Activated CD4-positive, alpha-beta T cell treated with anti-CD3 and anti-CD28 coated beads for 36 hours (primary cell): ENCODE results near the gene CALD1. TPM values are rescaled to one million over a fixed set of nuclear protein-coding genes. Genes with fewer than 3 reads are reported as not detected.
"Not testable (repeated sequence)": the region's sequence is repeated elsewhere in the genome, so short reads cannot be mapped to it uniquely, and the experiment has no call there.

Experiments used
- ATAC-seq: fragments of 200-7000 bp; cut with Tn5 transposase; one replicate; pipeline ENCODE4 v1.10.0; 2021; ENCODE audit warnings: mild to moderate bottlenecking, moderate library complexity
- CTCF ChIA-PET: fragments of 350-600 bp; sonication (Branson Sonifier 250); formaldehyde crosslinking; loops from one replicate; lab custom pipeline; 2021; ENCODE audit warnings: antibody characterized with exemption; lab: Charles Lee
- POLR2A ChIA-PET: fragments of 350-600 bp; sonication (Branson Sonifier 250); formaldehyde crosslinking; loops from one replicate; lab custom pipeline; 2021; ENCODE audit warnings: antibody characterized with exemption, inconsistent platforms; lab: Charles Lee
- DNase-seq: peaks from one replicate; pipeline ENCODE4 v3.0.0-alpha.2; 2020
- H3K27ac Mint-ChIP-seq: one replicate; pipeline ENCODE4 v1.8.0; 2021; ENCODE audit warnings: mixed read lengths
- H3K27me3 Mint-ChIP-seq: one replicate; pipeline ENCODE4 v1.8.0; 2021; ENCODE audit warnings: mixed read lengths
- H3K36me3 Mint-ChIP-seq: one replicate; pipeline ENCODE4 v1.8.0; 2021; ENCODE audit warnings: low read depth, mixed read lengths
- H3K4me1 Mint-ChIP-seq: one replicate; pipeline ENCODE4 v1.8.0; 2021; ENCODE audit warnings: mixed read lengths
- H3K4me3 Mint-ChIP-seq: one replicate; pipeline ENCODE4 v1.8.0; 2021; ENCODE audit warnings: mild to moderate bottlenecking, moderate library complexity, mixed read lengths
- H3K9me3 Mint-ChIP-seq: one replicate; pipeline ENCODE4 v1.8.0; 2021; ENCODE audit warnings: low read depth, mixed read lengths
- intact Hi-C, 2 experiments: fragments of 100-400 bp; cut with DNase I in 1 of 2; cut with micrococcal nuclease in 1 of 2; formaldehyde crosslinking; loops; one replicate each; pipeline versions ENCODE4 v1.14.2 to v1.15.1; 2022 to 2024; cut with DNase I, micrococcal nuclease
- total RNA-seq, 2 experiments: library from RNA; stranded (reverse); gene quantifications; one replicate each; pipeline ENCODE4 v1.2.3, GENCODE V29; 2021

CALD1 gene
- total RNA-seq, 2 experiments from 2014 or later: 8.5 to 8.7 TPM

DNA sequence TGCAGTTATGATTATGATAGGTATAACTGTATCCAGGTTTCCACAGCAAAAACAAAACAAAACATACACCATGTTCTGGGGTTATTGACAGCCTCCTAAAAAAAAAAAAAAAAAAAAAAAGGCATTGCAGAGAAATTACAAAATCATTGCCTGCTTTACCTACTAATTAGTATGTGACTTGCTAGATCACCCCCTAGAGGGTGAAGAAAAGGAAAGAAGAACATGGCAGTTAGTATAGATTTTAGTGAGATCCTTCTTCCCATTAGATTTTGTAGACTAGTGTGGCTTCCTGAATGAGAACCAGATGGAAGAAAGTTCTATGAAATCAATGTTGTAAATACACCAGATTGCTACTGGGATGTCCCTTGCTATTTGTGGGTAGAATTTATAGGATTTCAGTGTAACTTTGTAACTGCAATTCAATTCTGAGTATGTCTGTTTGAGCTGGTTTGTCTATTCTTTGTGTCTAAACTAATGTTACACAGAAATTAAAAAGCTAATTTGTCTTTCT lies 182.9 kb downstream of the CALD1 start:
- Mint-ChIP-seq H3K4me3 (no peak overlapping the region), H3K27me3 (peaks cover 10% of the 10 kb centered on the region), H3K9me3 (no peaks in the 10 kb centered on the region), H3K27ac (no peak overlapping the region), H3K4me1 (peaks cover 1% of the 10 kb centered on the region), H3K36me3 (no peaks in the 10 kb centered on the region)
- ATAC-seq: no peak
- DNase-seq: no peak
- ChIA-PET CTCF (interaction anchor here (1.9 kb wide), 1 partner anchor 11 kb away, joined by 4 read pairs; no protein-coding TSS in a partner anchor), POLR2A (no interaction called here)
- intact Hi-C loops: no loop called here

DNA sequence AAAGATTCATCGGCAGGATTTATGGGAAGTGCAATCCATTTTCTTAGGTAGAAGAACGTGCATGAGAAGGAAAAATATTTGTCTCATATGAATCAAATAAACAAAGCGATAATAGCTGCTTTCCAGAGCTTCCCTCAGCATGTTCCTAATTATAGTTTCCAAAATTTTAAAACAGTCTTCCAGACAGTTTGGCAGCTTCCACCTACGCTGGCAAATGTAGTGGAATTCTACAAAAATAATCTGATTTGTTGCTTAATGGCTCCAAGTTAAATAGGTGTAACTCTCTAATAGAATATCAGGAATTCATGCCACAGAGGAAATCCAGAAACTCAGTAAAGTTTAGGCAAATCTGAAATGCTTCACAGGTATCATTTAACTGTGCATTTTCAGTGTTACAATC lies 183.6 kb downstream of the CALD1 start:
- ATAC-seq (no peak), DNase-seq (no peak)
- Mint-ChIP-seq H3K9me3 (no peaks in the 10 kb centered on the region), H3K27me3 (peaks cover 10% of the 10 kb centered on the region), H3K4me3 (no peak overlapping the region), H3K27ac (no peak overlapping the region), H3K4me1 (peaks cover 4% of the 10 kb centered on the region), H3K36me3 (no peaks in the 10 kb centered on the region)
- intact Hi-C loops: no loop called here
- CTCF ChIA-PET: interaction anchor here (0.6 to 1.9 kb wide), 2 partner anchors 12 to 199 kb away, joined by 4 read pairs; no protein-coding TSS in a partner anchor
- POLR2A ChIA-PET: interaction anchor here (0.6 kb wide), 1 partner anchor 21 kb away, joined by 3 read pairs; no protein-coding TSS in a partner anchor

DNA sequence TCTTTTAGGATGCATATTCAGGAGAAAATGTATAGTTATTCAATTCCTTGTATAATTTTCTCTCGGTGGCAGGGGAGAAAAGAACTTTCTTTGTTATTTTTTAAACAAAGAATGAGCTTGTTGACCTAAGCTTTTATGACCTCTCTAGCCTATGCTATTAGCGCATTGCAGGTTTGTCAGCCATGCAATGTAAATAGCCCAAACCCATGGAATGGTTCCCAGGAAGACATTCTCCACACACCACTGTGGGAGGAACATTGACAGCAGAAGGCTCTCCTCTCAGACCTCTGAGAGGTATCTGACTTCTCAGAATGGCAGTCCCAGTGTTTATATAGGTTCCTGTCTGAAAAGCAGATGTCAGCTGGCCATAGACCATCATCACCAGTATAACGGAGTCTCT lies 187.3 kb downstream of the CALD1 start:
- H3K27ac Mint-ChIP-seq: no peak overlapping the region
- no peaks in the 10 kb centered on the region for H3K36me3 Mint-ChIP-seq
- ChIA-PET POLR2A (no interaction called here), CTCF (no interaction called here)
- intact Hi-C loops: no loop called here
- peaks cover 4% of the 10 kb centered on the region for H3K4me1 Mint-ChIP-seq
- ATAC-seq (no peak), DNase-seq (no peak)
- H3K27me3 Mint-ChIP-seq: peaks cover 10% of the 10 kb centered on the region
- no peaks in the 10 kb centered on the region for H3K9me3 Mint-ChIP-seq
- no peak overlapping the region for H3K4me3 Mint-ChIP-seq

DNA sequence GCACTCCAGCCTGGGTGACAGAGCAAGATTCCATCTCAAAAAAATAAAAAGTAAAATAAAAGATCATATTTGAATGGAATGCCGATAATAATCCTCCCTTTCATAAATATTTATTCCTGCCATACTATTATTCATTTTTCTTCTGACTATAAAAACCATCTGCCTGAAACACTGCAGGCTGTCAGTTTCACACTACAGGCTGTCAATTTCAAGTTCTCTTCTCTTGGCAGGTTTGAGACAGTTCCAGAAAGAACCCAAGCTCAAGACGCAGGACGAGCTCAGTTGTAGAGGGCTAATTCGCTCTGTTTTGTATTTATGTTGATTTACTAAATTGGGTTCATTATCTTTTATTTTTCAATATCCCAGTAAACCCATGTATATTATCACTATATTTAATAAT lies 188.7 kb downstream of the CALD1 start:
- Mint-ChIP-seq H3K36me3 (no peaks in the 10 kb centered on the region), H3K4me3 (no peak overlapping the region), H3K27me3 (peaks cover 10% of the 10 kb centered on the region), H3K9me3 (no peaks in the 10 kb centered on the region), H3K27ac (no peak overlapping the region), H3K4me1 (peaks cover 4% of the 10 kb centered on the region)
- DNase-seq: no peak
- CTCF ChIA-PET: interaction anchor here (1.1 kb wide), 1 partner anchor 18 kb away, joined by 6 read pairs; the partner anchor contains the start of gene AGBL3
- intact Hi-C loops: no loop called here
- no peak for ATAC-seq
- POLR2A ChIA-PET: no interaction called here

DNA sequence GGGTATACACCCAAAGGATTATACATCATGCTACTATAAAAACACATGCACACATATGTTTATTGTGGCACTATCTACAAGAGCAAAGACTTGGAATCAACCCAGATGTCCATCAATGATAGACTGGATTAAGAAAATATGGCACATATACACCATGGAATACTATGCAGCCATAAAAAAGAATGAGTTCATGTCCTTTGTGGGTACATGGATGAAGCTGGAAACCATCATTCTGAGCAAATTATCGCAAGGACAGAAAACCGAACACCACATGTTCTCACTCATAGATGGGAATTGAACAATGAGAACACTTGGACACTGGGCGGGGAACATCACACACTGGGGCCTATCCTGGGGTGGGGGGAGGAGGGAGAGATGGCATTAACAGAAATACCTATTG lies 202.2 kb downstream of the CALD1 start:
- ATAC-seq, intact Hi-C loops, H3K9me3 Mint-ChIP-seq, H3K27ac Mint-ChIP-seq, H3K27me3 Mint-ChIP-seq, DNase-seq, H3K4me3 Mint-ChIP-seq, CTCF ChIA-PET, H3K36me3 Mint-ChIP-seq, POLR2A ChIA-PET: not testable (repeated sequence)
- H3K4me1 Mint-ChIP-seq: peaks cover 10% of the 10 kb centered on the region

DNA sequence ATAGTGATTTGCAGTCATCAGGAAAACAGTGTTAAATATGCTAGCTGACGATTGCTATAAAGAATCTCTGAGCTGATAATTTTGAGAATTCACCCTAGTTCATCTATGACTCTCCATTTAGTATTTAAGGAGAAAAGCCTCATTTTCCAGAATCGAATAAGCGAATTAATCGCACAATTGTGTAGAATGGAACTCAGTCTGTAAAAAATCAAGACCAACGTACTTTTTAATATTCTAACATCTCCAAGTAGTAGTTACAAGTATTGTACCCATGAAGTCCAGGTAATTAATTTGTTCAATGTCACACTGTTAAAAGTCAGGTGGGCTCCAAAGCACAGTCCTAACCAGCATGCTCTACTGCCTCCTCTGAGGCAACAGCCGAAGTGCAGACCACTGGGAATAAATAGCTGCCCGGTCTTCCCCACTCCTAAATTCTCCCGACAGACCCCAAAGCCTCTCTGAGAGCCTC lies 206.5 kb downstream of the CALD1 start:
- ChIA-PET CTCF (interaction anchor here (0.6 to 5.3 kb wide), 19 partner anchors 9 to 554 kb away, joined by 3 to 38 read pairs (median 4); partner anchors contain the start of gene CYREN), POLR2A (no interaction called here)
- H3K27me3 Mint-ChIP-seq: no peaks in the 10 kb centered on the region
- no peaks in the 10 kb centered on the region for H3K9me3 Mint-ChIP-seq
- H3K27ac Mint-ChIP-seq: peak overlapping the region; percentile 95
- DNase-seq (no peak), ATAC-seq (peak; percentile 61)
- peaks cover 10% of the 10 kb centered on the region for H3K36me3 Mint-ChIP-seq
- H3K4me3 Mint-ChIP-seq: peak overlapping the region; percentile 91
- peaks cover 30% of the 10 kb centered on the region for H3K4me1 Mint-ChIP-seq
- intact Hi-C loops: loop anchor here (1.0 to 5.0 kb wide), 9 partner anchors 161 to 669 kb away; partner anchors contain the start of genes BPGM (in 2 of the 2), CYREN (in 2 of the 2), TMEM140 (in 2 of the 2) and WDR91 (in 2 of the 2)

DNA sequence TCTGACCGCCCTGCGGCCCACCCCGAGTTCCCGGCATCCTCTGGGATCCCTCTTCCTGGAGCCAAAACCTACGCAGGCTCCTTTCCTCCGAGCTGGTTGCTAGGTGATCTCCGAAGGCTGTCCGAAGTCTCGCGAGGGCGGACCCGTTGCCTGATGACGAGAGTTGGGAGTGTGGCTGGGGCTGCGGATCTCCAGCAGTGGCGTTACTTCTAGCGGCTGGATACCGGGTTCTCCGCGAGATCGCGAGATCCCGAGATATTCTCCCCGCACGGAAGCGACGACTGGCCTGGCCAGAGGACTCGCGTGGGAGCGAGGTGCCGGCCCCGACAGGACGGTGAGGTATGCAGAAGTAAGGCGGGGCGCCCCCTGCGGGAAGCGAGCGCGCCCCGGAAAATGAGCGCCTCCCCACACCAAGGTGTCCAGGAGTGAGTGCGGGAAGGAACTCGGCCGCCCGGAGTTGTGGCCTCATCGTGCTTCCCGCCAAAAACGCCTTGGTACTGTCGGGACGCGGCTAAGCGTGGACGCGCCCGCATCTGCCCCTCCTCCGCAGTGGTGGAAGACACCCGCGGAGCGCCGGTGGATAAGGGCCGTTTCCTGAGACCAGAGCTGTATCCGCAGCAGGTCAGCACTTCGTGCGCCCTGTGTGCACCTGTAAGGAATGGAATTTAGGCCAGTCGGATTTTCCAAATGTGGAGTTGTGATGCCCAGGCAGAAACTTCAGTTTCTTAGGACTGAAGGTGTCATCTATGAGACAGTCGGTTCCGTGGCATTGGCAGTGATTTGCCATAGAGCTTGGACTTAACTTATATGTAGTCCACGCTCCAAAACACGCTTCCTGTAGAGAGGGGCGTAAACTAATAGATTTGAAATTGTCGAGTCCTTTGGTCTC lies 207.2 kb downstream of the CALD1 start, which contains the start of gene AGBL3:
Gene AGBL3, plus strand, starts transcription at position 146 of the 889 bp plus-strand sequence. CDS start 1,426 bp downstream, outside the sequence.
- H3K36me3 Mint-ChIP-seq: peaks cover 10% of the 10 kb centered on the region
- peaks cover 36% of the 10 kb centered on the region for H3K4me1 Mint-ChIP-seq
- H3K27me3 Mint-ChIP-seq: no peaks in the 10 kb centered on the region
- ChIA-PET POLR2A (interaction anchor here (0.7 to 1.2 kb wide), 3 partner anchors 162 to 184 kb away, joined by 3 read pairs; partner anchors contain the start of genes CYREN and TMEM140), CTCF (interaction anchor here (0.5 to 5.3 kb wide), 23 partner anchors 9 to 962 kb away, joined by 3 to 38 read pairs (median 3); partner anchors contain the start of genes BPGM and CYREN)
- H3K27ac Mint-ChIP-seq: peak within 1 kb of the TSS; percentile 95
- peak within 1 kb of the TSS; percentile 91 for H3K4me3 Mint-ChIP-seq
- ATAC-seq: peak; percentile 97
- intact Hi-C loops: loop anchor here (1.0 to 5.0 kb wide), 9 partner anchors 161 to 670 kb away; partner anchors contain the start of genes BPGM (in 2 of the 2), CYREN (in 2 of the 2), TMEM140 (in 2 of the 2) and WDR91 (in 2 of the 2)
- H3K9me3 Mint-ChIP-seq: no peaks in the 10 kb centered on the region
- DNase-seq: peak; percentile 95

DNA sequence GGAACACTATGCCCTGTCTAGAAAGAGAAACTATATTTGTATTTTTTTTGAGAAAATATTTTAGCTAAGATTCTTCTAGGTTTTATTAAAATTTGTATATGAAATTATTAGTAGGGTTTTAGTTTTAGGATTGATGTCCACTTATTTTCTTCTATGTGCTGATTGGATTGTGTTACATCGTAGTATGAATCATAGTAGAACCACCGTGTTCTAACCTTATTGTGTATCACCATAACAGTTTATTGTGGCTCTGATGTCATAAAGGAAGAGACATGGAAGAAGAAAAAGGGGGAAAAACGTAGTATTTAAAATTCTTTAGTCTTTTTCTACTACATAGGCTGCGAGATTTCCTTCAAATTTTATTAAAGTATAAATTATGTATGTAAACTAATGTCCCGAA lies 208.7 kb downstream of the CALD1 start:
- Mint-ChIP-seq H3K27me3 (no peaks in the 10 kb centered on the region), H3K27ac (no peak overlapping the region), H3K9me3 (no peaks in the 10 kb centered on the region), H3K4me1 (peaks cover 48% of the 10 kb centered on the region), H3K36me3 (peaks cover 14% of the 10 kb centered on the region), H3K4me3 (no peak overlapping the region)
- no peak for ATAC-seq
- intact Hi-C loops: loop anchor here in 1 of 2 experiments (5.0 kb wide), 1 partner anchor 159 kb away; the partner anchor contains the start of gene TMEM140
- POLR2A ChIA-PET: interaction anchor here (0.6 kb wide), 1 partner anchor 555 kb away, joined by 7 read pairs; no protein-coding TSS in a partner anchor
- DNase-seq: no peak
- CTCF ChIA-PET: interaction anchor here (0.7 to 5.3 kb wide), 5 partner anchors 14 to 277 kb away, joined by 3 to 38 read pairs (median 3); partner anchors contain the start of genes CYREN and TMEM140

DNA sequence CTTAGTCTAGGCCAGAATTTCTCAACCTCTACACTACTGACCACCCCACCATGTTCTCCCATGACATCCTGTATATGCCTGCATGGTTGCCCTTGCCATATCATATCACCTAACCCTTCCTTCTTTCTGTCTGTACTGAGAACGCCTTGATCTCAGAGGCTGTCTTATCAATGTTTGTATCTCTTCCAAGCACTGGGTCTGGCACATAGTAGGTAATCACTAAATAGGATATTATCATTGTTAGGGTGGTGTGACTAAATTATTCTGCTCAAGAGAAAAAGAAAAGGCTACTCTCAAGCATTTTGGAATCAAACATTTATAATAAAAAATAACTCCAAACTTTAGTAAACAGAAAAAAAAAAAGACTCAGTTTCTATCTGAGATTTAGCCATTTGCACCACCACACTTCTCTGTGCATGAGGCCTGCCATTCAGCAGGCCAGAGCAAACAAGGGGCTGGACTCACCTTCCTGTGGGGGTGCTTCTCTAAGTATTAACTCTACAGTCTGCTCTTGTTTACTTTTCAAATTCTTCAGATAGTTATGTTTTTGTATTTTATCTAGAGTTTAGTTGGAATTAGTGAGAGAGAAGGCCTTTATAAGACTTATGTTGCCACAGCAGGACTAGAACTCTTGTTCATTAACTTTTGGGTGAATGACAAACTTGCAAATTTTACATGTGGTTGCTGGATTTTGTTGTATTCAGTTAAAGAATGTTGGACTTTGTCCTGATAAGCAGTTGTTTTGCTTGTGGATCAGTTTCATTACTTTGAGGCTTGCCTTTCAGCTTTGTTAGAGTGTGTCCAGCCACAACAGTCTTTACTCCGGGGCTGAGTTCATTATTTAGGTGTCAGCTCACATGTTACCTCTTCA lies 212.3 kb downstream of the CALD1 start:
- H3K27ac Mint-ChIP-seq: peak overlapping the region; percentile 83
- no peaks in the 10 kb centered on the region for H3K9me3 Mint-ChIP-seq
- DNase-seq: no peak
- ChIA-PET CTCF (no interaction called here), POLR2A (no interaction called here)
- H3K4me3 Mint-ChIP-seq: no peak overlapping the region
- no peaks in the 10 kb centered on the region for H3K27me3 Mint-ChIP-seq
- H3K4me1 Mint-ChIP-seq: peaks cover 64% of the 10 kb centered on the region
- no peak for ATAC-seq
- peaks cover 32% of the 10 kb centered on the region for H3K36me3 Mint-ChIP-seq
- intact Hi-C loops: no loop called here

DNA sequence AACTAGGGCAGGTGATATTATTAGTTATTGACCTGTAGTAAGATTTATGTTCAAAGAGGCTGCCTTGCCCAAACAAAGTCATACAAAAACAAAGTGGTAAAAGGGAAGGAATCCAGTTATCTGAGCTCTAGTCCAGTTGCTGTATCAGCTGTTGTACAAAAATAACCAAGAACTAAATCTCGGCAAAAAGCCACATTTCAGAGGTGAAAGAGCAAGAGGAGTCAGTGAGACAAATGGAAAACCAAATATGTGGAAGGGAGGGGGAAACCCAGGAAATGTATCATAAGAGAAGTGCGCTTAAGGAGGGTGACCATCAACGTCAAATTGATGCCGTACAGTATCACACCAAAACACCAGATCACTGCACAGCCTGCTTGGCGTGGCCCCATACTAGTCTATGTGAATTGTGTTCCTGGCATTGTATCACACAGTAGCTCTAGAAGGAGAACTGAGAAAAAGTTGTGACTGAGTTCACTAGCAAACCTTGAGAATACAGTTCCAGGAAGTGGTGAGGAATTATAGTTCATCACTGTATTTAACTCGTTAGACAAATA lies 213.3 kb downstream of the CALD1 start:
- peaks cover 32% of the 10 kb centered on the region for H3K36me3 Mint-ChIP-seq
- H3K4me3 Mint-ChIP-seq: no peak overlapping the region
- intact Hi-C loops: no loop called here
- peak overlapping the region; percentile 83 for H3K27ac Mint-ChIP-seq
- DNase-seq: peak; percentile 38
- POLR2A ChIA-PET: interaction anchor here (0.6 kb wide), 1 partner anchor 504 kb away, joined by 4 read pairs; no protein-coding TSS in a partner anchor
- H3K27me3 Mint-ChIP-seq: no peaks in the 10 kb centered on the region
- H3K9me3 Mint-ChIP-seq: no peaks in the 10 kb centered on the region
- peak; percentile 90 for ATAC-seq
- peaks cover 62% of the 10 kb centered on the region for H3K4me1 Mint-ChIP-seq
- CTCF ChIA-PET: no interaction called here
